OCI-M1 (cell line): ENCODE results near the gene DHFR.
A peak's percentile ranks its signal among the peaks of the same experiment; 100 is the strongest.
"Not testable (repeated sequence)": the region's sequence is repeated elsewhere in the genome, so short reads cannot be mapped to it uniquely, and the experiment has no call there.

Experiments used
- DNase-seq: peaks from one replicate; lab custom pipeline; 2025; lab: John Stamatoyannopoulos, UW

The DHFR gene

DNA sequence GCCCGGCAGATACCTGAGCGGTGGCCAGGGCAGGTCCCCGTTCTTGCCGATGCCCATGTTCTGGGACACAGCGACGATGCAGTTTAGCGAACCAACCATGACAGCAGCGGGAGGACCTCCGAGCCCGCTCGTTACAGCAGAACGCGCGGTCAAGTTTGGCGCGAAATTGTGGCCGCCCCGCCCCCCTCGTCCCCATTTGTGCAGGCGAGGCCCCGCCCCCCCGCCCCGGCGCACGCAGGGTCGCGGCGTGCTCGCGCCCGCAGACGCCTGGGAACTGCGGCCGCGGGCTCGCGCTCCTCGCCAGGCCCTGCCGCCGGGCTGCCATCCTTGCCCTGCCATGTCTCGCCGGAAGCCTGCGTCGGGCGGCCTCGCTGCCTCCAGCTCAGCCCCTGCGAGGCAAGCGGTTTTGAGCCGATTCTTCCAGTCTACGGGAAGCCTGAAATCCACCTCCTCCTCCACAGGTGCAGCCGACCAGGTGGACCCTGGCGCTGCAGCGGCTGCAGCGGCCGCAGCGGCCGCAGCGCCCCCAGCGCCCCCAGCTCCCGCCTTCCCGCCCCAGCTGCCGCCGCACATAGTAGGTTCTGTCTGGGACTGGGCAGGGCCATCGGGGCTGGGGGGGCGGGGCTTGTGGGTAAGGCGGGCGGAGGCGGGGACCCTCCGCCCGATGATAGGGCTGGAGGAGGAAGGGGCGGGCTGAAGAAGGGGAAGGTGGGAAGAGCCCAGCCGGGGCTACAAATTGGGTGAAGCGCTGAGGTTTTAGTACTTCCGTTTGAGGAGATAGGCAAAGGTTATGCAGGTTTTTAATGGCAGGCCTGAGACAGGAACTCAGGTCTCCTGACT is at the start of gene DHFR, which contains the start of gene MSH3:
Gene DHFR (minus strand): TSS at position 593 of the 840 bp plus-strand sequence. CDS start 494 bp downstream, at position 99.
Gene MSH3 (plus strand): TSS at position 262 of the 840 bp plus-strand sequence. CDS start 76 bp downstream, at position 338.
- DNase-seq: peak; percentile 96

- DNase-seq: no peak
Observed at GRCh38 chr5:80704221-80704620, 49.4 kb upstream of the DHFR start.

DNA sequence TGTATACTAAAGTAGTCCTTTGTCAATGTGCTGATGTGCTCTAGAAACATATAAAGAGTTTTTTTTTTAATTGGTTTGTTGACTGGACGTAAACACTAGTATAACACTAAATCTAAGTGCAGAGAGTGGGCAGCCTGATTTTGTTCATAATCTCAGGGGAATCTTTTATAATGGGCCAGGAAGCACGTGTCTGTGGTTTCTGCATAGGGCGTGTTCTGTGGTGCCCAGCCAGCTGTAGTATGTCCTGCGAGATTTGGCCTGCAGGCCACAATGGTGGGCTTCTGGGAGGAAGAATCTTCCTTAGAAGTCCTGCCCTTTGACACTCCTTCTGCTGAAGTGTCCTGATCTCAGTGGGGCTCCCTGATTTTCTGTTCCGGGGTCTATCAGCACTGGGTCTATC is 49.0 kb upstream of the DHFR start:
- DNase-seq: no peak

DNA sequence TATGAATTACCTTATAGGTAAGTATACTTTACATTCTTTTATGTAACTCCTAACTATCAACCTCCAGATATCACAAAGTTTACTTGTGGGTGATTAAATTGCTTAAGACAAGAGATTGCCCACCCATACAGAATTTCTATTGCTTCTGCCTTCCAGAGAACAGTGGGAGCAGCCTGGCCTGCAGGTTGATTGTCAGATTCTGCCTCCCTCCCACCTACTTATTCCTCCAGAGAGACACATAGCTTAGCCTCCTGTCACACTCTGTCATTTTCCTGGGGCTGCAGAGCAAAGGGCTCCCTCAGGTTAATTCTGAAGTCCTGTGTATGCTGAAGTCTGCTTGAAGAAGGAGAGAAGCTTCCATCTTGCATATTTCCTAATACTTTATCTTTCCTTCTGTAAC is 48.5 kb upstream of the DHFR start:
- no peak for DNase-seq

GRCh38 chr5:80701597-80701996 is 46.8 kb upstream of the DHFR start:
- peak; percentile 66 for DNase-seq

DNA sequence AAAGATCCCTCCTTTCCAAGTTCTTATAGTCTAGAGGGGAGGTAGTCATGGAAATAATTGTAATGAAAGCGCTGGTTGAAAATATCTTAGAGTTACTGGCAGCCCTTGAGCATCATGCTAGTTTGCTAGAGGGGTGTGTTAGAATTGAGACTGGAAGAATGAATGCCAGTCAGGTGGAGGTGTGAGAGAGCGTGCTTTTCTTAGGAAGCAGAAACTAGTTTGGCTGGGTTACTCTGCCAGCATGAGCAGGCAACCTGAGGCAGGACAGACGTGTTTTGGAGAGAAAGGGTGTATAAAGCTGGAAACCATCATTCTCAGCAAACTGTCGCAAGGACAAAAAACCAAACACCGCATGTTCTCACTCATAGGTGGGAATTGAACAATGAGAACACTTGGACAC is 43.6 kb upstream of the DHFR start:
- DNase-seq: no peak

DNA sequence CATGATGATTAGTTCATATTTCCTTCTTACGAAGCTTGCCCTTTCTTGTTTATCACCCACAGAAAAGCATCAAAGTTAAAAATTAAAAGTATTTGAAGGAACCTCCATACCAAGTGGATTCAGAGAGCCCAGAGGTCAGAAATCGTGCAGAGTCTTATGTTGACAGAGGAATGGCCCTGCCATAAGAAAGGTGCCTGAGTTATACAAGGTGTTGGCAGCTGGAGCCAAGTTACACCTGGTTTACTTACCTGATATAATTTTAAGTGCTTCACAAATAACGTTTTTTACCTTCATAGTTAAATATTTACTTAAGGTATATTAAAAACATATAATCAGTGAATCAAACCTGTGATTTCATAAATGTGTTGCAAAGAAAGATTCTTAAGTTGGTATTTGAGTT is 42.3 kb upstream of the DHFR start:
- no peak for DNase-seq

DNA sequence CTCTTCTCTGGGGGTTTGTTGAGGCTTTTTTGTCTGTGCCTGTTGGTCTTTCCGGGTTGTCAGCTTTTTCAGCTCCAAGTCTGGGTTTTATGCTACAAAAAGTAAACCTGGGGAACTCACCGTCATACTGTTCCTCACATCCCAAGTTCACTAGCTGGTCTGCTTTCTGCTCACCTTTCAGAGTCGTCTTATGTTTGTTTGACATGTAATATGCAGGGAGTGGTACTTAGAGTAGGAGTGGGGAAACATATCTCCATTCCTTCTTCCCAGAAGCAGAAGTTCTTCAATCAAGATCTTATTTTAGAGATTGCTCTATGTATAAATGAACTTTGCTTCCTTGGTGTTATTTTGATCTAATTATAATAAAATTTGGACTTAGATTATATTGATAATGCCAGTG is 41.7 kb upstream of the DHFR start:
- DNase-seq: no peak

DNA sequence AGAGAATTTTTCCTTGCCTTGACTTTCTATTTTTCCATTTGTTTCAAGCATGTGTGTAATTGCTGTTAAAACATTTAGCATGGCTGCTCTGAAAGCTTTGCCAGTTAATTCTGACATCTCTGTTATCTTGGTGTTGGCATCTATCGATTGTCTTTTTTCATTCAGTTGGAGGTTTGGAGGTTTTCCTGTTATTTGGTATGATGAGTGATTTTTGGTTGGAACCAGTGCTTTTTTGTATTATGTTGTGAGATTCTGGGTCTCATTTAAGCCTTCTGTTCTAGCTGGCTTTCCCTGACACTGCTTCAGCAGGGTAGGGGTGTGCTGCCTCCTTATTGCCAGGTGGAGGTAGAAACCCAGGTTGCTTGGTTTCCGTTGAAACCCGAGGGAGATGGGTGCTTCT is 40.9 kb upstream of the DHFR start:
- no peak for DNase-seq

GRCh38 chr5:80689627-80690026 is 34.8 kb upstream of the DHFR start:
- no peak for DNase-seq

GRCh38 chr5:80688648-80689420 is 34.1 kb upstream of the DHFR start:
- DNase-seq: no peak

DNA sequence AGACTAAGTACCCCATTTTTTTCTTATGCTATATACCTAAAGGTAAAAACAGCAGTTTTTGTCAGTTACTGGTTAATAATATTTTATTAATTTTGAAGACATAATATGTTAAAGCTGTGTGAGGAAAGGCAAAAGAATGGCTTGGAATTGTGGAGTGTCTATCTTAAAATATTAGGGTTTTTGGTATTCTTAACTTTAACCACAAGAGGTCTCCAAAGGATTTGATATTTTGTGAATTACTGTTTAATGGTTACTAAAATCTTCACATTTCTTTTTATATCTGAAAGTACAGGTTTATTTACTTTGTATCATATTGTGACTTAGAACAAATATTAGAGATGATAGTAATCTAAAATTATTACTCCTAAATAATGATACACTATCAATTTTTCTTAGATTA is 32.0 kb upstream of the DHFR start:
- peak; percentile 59 for DNase-seq

DNA sequence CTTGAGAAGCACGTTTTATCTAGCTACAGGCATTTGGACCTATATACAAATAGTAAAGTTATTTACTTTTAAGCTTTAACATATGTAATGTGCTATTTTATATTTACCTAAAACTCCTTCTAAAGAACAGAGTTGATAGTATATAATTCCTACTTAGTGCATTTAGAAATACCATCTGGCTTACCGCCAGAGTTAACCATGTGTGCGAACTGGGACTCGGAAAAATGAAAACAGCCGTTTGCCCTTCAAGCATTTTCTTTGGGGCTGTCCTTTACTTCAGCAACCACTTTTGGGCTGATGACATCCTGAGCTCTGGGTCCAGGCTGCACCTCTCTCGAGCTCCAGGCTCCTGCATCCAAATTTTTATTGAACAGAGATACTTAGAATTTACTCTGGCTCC is 21.9 kb upstream of the DHFR start:
- no peak for DNase-seq

- peak; percentile 81 for DNase-seq
Observed at GRCh38 chr5:80672140-80672736, 17.5 kb upstream of the DHFR start.

DNA sequence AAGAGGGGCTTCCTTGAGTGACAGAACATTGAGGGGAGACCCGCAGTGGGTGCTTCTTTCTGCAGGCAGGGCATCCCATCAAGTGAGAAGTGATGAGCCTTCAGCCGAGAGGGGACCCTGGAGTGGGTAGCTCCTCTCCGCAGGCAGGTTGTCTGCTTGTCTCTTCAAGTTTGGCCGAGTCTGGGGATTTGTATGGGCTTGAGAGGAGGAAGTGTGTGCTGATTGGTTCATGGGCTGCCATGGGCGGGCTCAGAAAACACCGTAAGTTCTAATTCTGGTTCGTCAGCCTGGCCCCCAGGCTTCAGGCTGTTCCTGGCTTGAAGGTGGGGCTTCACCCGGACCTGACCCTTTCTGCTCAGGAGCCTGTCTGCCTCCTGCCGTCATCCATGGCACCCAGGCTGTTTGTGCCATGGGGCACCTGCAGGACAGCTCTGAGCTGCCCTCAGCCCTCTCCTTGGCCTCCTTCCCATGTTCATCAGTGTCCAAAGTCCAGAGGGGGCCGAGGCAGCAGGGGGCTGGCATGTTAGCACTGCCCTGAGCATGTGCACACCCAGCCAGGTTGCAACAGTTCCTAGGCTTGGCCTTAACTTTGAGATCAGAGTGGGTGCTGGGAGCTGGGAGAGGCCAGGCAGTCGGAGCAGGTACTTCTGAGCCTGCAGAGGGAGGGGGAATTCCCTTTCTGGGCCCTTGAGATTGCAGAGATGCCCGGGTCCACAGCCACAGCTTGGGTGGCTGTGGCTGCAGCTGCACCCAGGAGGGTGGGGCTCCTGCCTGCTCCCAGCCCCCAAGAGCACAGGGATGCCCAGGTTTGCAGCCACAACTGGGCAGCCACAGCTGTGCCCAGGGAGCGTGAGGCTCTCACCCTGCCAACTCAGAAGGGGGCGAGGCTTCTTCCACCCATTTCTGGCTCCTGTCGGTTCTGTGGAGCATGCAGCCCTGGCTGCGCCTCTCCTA is 13.5 kb upstream of the DHFR start:
- DNase-seq: no peak

DNA sequence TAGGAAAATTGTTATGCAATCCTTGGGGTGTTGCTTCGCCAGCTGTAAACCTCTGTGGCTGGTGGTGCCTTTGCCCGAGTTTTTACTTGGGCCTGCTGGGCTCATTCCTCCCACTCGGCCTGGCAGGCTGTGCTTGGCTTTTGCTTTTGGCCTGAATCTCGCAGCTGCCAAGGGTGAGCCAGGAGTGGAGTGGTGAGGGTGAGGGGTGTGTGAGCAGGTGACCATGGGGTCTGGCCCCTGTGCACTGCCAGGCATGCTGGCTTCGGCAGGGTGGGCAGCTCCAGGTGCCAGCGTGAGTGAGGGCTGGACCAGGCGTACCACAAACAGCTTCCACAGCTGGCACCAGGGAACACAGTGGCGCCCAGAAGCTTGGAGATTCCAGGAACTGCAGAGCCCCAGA is 12.6 kb upstream of the DHFR start:
- no peak for DNase-seq

DNA sequence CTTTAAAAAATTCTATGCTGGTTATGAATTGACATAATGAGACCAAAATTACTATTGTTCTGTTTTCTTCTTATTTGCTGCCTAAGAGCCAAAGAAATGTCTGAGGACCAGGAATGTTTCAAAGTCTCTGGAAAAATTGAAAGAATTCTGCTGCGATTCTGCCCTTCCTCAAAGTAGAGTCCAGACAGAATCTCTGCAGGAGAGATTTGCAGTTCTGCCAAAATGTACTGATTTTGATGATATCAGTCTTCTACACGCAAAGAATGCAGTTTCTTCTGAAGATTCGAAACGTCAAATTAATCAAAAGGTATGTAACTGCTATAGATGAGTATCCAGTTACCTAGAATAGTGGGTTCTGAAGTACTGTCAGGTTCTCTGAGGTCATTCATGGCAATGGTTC is 10.3 kb upstream of the DHFR start:
- DNase-seq: no peak

GRCh38 chr5:80662108-80662507 is 7.3 kb upstream of the DHFR start:
- no peak for DNase-seq

DNA sequence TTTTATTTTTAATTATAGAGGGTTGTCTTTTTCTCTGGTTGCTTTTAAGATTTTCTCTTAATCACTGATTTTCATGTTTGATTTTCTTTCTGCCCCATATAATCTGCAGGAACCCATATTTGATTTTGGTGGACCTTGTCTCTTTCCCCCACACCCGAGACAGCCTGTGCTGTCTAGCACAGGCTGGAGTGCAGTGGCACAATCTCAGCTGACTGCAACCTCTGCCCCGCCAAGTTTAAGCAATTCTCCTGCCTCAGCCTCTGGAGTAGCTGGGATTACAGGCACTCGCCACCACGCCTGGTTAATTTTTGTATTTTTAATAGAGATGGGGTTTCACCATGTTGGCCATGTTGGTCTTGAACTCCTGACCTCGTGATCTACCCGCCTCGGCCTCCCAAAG is 5.9 kb upstream of the DHFR start:
- not testable (repeated sequence) for DNase-seq

- no peak for DNase-seq
Observed at GRCh38 chr5:80659106-80659505, 4.3 kb upstream of the DHFR start.

- peak; percentile 7 for DNase-seq
Observed at GRCh38 chr5:80656425-80656824, 1.6 kb upstream of the DHFR start.
